H1 (cell line): Measurements from ENCODE around the gene ZNF175. TPM values are rescaled to one million over a fixed set of nuclear protein-coding genes. Genes with fewer than 3 reads are reported as not detected.

Experiments used
- CTCF ChIA-PET: fragments of 300-600 bp; sonication (Branson Sonifier 250); formaldehyde crosslinking; loops from one replicate; lab custom pipeline; 2021; ENCODE audit not compliant: partially characterized antibody; lab: Charles Lee
- POLR2A ChIA-PET: fragments of 300-600 bp; sonication (Branson Sonifier 250); formaldehyde crosslinking; loops from one replicate; lab custom pipeline; 2021; ENCODE audit warnings: inconsistent platforms; ENCODE audit not compliant: partially characterized antibody; lab: Charles Lee
- DNase-seq, 2 experiments: peaks; one replicate each; pipeline versions ENCODE4 v3.0.0 to v3.0.0-alpha.2; 2010 to 2022; ENCODE audit warnings: low spot score in 2 of 2, low read depth in 1 of 2, mixed read lengths in 1 of 2
- FAIRE-seq: peaks from 2 replicates; lab custom pipeline; 2011; peaks lifted over from hg19 to GRCh38; lab: Jason Lieb, UNC
- H2AFZ ChIP-seq: 2 replicates; pipeline ENCODE4 v1.8.1; 2012; ENCODE audit warnings: low read length, inconsistent platforms
- H2AK5ac ChIP-seq: 2 replicates; pipeline ENCODE4 v1.6.1; 2013; ENCODE audit warnings: low read depth, low read length
- H2BK120ac ChIP-seq: replicated peaks from 2 replicates; pipeline ENCODE3; 2013; ENCODE audit warnings: low read depth, low read length, inconsistent platforms
- H2BK12ac ChIP-seq: 2 replicates; pipeline ENCODE4 v1.6.1; 2013; ENCODE audit warnings: low read depth, low read length
- H2BK15ac ChIP-seq: 2 replicates; pipeline ENCODE4 v1.6.1; 2013; ENCODE audit warnings: low read length
- H2BK20ac ChIP-seq: 2 replicates; pipeline ENCODE4 v1.6.1; 2013; ENCODE audit warnings: low read length
- H2BK5ac ChIP-seq: 2 replicates; pipeline ENCODE4 v1.6.1; 2013; ENCODE audit warnings: low read depth, low read length
- H3K14ac ChIP-seq: 2 replicates; pipeline ENCODE4 v1.6.1; 2013; ENCODE audit warnings: inconsistent platforms; ENCODE audit not compliant: insufficient read length
- H3K18ac ChIP-seq: 2 replicates; pipeline ENCODE4 v1.6.1; 2013; ENCODE audit warnings: low read length; ENCODE audit errors: extremely low read depth
- H3K23ac ChIP-seq: 2 replicates; pipeline ENCODE4 v1.6.1; 2013; ENCODE audit warnings: inconsistent platforms; ENCODE audit not compliant: insufficient read length
- H3K23me2 ChIP-seq: 2 replicates; pipeline ENCODE4 v1.6.1; 2013; ENCODE audit warnings: low read depth, low read length
- H3K27ac ChIP-seq: 2 replicates; pipeline ENCODE4 v1.6.1; 2011; ENCODE audit warnings: low read depth, low read length, inconsistent platforms
- H3K27me3 ChIP-seq, 4 experiments: replicated peaks in 1 of 4; 1 replicate in 1 of 4; 2 replicates in 3 of 4; pipeline versions ENCODE4 v1.6.1 to v1.8.1; 2011 to 2013; ENCODE audit warnings: low read length in 3 of 4, mild to moderate bottlenecking in 3 of 4, inconsistent platforms in 2 of 4, mixed read lengths in 2 of 4, moderate library complexity in 1 of 4; ENCODE audit not compliant: control insufficient read depth in 3 of 4, insufficient read depth in 3 of 4; ENCODE audit errors: extremely low read depth in 1 of 4
- H3K36me3 ChIP-seq, 4 experiments: 2 replicates each; pipeline versions ENCODE4 v1.6.1 to v1.8.1; 2011 to 2013; ENCODE audit warnings: mild to moderate bottlenecking in 4 of 4, low read length in 3 of 4, moderate library complexity in 2 of 4, control low read depth in 1 of 4, inconsistent platforms in 1 of 4; ENCODE audit not compliant: insufficient read depth in 4 of 4, control insufficient read depth in 2 of 4
- H3K4ac ChIP-seq: replicated peaks from 2 replicates; pipeline ENCODE3; 2013; ENCODE audit warnings: low read length, low read depth, mixed read lengths, inconsistent platforms; ENCODE audit not compliant: insufficient read length
- H3K4me1 ChIP-seq, 4 experiments: replicated peaks in 1 of 4; 1 replicate in 1 of 4; 2 replicates in 3 of 4; pipeline versions ENCODE4 v1.6.1 to v1.8.1; 2011 to 2013; ENCODE audit warnings: low read length in 3 of 4, inconsistent platforms in 2 of 4, mixed read lengths in 1 of 4; ENCODE audit not compliant: insufficient read depth in 4 of 4, control insufficient read depth in 3 of 4
- H3K4me2 ChIP-seq, 2 experiments: 2 replicates each; pipeline versions ENCODE4 v1.6.1 to v1.8.1; 2011 to 2013; ENCODE audit warnings: low read depth in 2 of 2, low read length in 2 of 2, control low read depth in 1 of 2, inconsistent platforms in 1 of 2, mild to moderate bottlenecking in 1 of 2; ENCODE audit not compliant: insufficient read depth in 1 of 2
- H3K4me3 ChIP-seq, 4 experiments: fragments of 200-600, 300-600 bp in 1 of 4; sonication (generic), shearing (Covaris generic), sonication (Bioruptor Twin) in 1 of 4; 2 replicates each; pipeline versions ENCODE4 v1.5.1 to v1.8.1; 2011 to 2016; ENCODE audit warnings: low read length in 4 of 4, low read depth in 3 of 4, control low read depth in 2 of 4, inconsistent platforms in 2 of 4, mild to moderate bottlenecking in 2 of 4, mixed read lengths in 1 of 4, moderate library complexity in 1 of 4; ENCODE audit not compliant: insufficient read depth in 2 of 4; ENCODE audit errors: extremely low read depth in 1 of 4
- H3K56ac ChIP-seq: replicated peaks from 2 replicates; pipeline ENCODE3; 2013; ENCODE audit warnings: low read depth, mild to moderate bottlenecking, mixed read lengths, low read length, inconsistent platforms; ENCODE audit not compliant: insufficient read length
- H3K79me1 ChIP-seq: 2 replicates; pipeline ENCODE4 v1.6.1; 2013; ENCODE audit warnings: low read depth, low read length, control low read depth
- H3K79me2 ChIP-seq, 2 experiments: 2 replicates each; pipeline versions ENCODE4 v1.6.1 to v1.8.1; 2012 to 2013; ENCODE audit warnings: low read length in 2 of 2, mild to moderate bottlenecking in 2 of 2, inconsistent platforms in 1 of 2; ENCODE audit not compliant: insufficient read depth in 2 of 2, control insufficient read depth in 1 of 2
- H3K9ac ChIP-seq, 4 experiments: replicated peaks in 1 of 4; 1 replicate in 1 of 4; 2 replicates in 3 of 4; pipeline versions ENCODE4 v1.6.1 to v1.8.1; 2011 to 2013; ENCODE audit warnings: low read depth in 3 of 4, low read length in 3 of 4, control low read depth in 2 of 4, mild to moderate bottlenecking in 2 of 4, moderate library complexity in 2 of 4, inconsistent platforms in 1 of 4; ENCODE audit errors: extremely low read depth in 1 of 4
- H3K9me3 ChIP-seq, 2 experiments: 2 replicates each; pipeline versions ENCODE4 v1.6.1 to v1.8.1; 2012 to 2013; ENCODE audit warnings: mild to moderate bottlenecking in 2 of 2, moderate library complexity in 2 of 2, control low read depth in 1 of 2, inconsistent platforms in 1 of 2, low read depth in 1 of 2, low read length in 1 of 2, mixed read lengths in 1 of 2; ENCODE audit not compliant: insufficient read depth in 2 of 2
- H4K20me1 ChIP-seq, 2 experiments: replicated peaks in 1 of 2; 2 replicates each; pipeline versions ENCODE3 to v1.8.1; 2011 to 2013; ENCODE audit warnings: inconsistent platforms in 2 of 2, low read length in 2 of 2, mild to moderate bottlenecking in 1 of 2; ENCODE audit not compliant: insufficient read depth in 2 of 2, control insufficient read depth in 1 of 2
- H4K5ac ChIP-seq: 2 replicates; pipeline ENCODE4 v1.6.1; 2013; ENCODE audit warnings: low read length, low read depth, mixed read lengths, inconsistent platforms; ENCODE audit not compliant: insufficient read length
- H4K8ac ChIP-seq: 2 replicates; pipeline ENCODE4 v1.8.0; 2013; ENCODE audit warnings: mild to moderate bottlenecking, moderate library complexity, low read length, inconsistent platforms; ENCODE audit not compliant: insufficient read depth; ENCODE audit errors: extremely low read depth
- H4K91ac ChIP-seq: replicated peaks from 2 replicates; pipeline ENCODE3; 2013; ENCODE audit warnings: low read length, mixed read lengths, inconsistent platforms; ENCODE audit not compliant: insufficient read length
- ATF2 ChIP-seq: IDR thresholded peaks from 2 replicates; pipeline ENCODE4 v1.6.1; 2012; ENCODE audit warnings: low read length, inconsistent platforms
- CTCF ChIP-seq, 3 experiments: IDR thresholded peaks; 1 replicate in 2 of 3; 2 replicates in 1 of 3; pipeline versions ENCODE4 v1.5.1 to v1.6.1; 2011; ENCODE audit warnings: low read length in 3 of 3, mild to moderate bottlenecking in 3 of 3, inconsistent platforms in 2 of 3, low read depth in 1 of 3, moderate library complexity in 1 of 3; ENCODE audit not compliant: insufficient read depth in 1 of 3; ENCODE audit errors: control extremely low read depth in 1 of 3
- EGR1 ChIP-seq: IDR thresholded peaks from 2 replicates; pipeline ENCODE4 v1.6.1; 2011; ENCODE audit warnings: low read depth, low read length, borderline replicate concordance
- KDM4A ChIP-seq: IDR thresholded peaks from one replicate; pipeline ENCODE4 v1.7.1; 2012; ENCODE audit warnings: low read depth, mild to moderate bottlenecking, moderate library complexity, low read length, inconsistent platforms; ENCODE audit not compliant: severe bottlenecking
- POU5F1 ChIP-seq: IDR thresholded peaks from 2 replicates; pipeline ENCODE4 v1.6.1; 2011; ENCODE audit warnings: low read depth, mild to moderate bottlenecking, low read length, moderate library complexity
- RAD21 ChIP-seq, 2 experiments: IDR thresholded peaks in 1 of 2; conservative IDR thresholded peaks in 1 of 2; 2 replicates each; pipeline ENCODE4 v1.6.1; 2011; ENCODE audit warnings: low read depth in 2 of 2, low read length in 2 of 2, improper control_type of control experiment in 1 of 2, inconsistent platforms in 1 of 2, mild to moderate bottlenecking in 1 of 2, moderate library complexity in 1 of 2
- whole genome bisulfite sequencing, 2 experiments: shearing (Covaris generic) in 1 of 2; methylation state at CpG; one replicate each; pipeline versions ENCODE4 v1.1.6 to v1.1.7; 2013 to 2015; ENCODE audit warnings: low lambda C conversion rate in 2 of 2, mixed read lengths in 2 of 2, inconsistent platforms in 1 of 2, low coverage in 1 of 2, missing lambda C conversion rate in 1 of 2; ENCODE audit not compliant: insufficient replicate concordance in 2 of 2, insufficient coverage in 1 of 2, insufficient read length in 1 of 2; ENCODE audit errors: extremely low coverage in 1 of 2, missing lambda C conversion rate in 1 of 2; 5-methylcytosine and 5-hydroxymethylcytosine counted together
- polyA plus RNA-seq, 7 experiments: library from polyadenylated mRNA; depleted of rRNA in 3 of 7; stranded (reverse) in 5 of 7; unstranded in 2 of 7; fragments of >200 nt in 5 of 7; fragments of 200-250 nt in 2 of 7; gene quantifications; 1 replicate in 5 of 7; 2 replicates in 1 of 7; 4 replicates in 1 of 7; pipeline versions ENCODE4 v1.2.1 to v1.2.3, GENCODE V29; 2011 to 2013; ENCODE audit warnings: missing spikeins in 2 of 7, mixed read lengths in 2 of 7
- total RNA-seq: library from RNA; stranded (reverse); fragmentation: NEBNext Ultra II Directional; extraction: Animal tissue kit (Norgen Biotek cat#: 25700); gene quantifications from 2 replicates; pipeline ENCODE4 v1.2.1, GENCODE V29; 2021

Gene ZNF175
- total and polyA plus RNA-seq, 2 of the 8 experiments (the other 6 are each of a cell fraction or from before 2014, with no cell fraction given) = 1.7 to 11.1 TPM

- Histone ChIP-seq H2AK5ac (no peak overlapping the region), H3K23me2 (no peaks in the 10 kb centered on the region), H3K23ac (no peak overlapping the region), H2BK5ac (no peak overlapping the region), H3K4me1 (no peaks in the 10 kb centered on the region), H3K9ac (no peak overlapping the region), H3K4ac (no peak overlapping the region), H4K5ac (no peak overlapping the region), H3K27me3 (no peaks in the 10 kb centered on the region), H2AFZ (no peak overlapping the region), H3K4me3 (no peak overlapping the region), H3K27ac (no peak overlapping the region)
- FAIRE-seq = no peak
- peak in 1 of 2 experiments; percentile 24; a peak in 3 of 4 replicates for TF ChIP-seq RAD21 (IDR thresholded peaks at IDR 0.05 in 1 of 2, conservative IDR thresholded peaks at IDR 0.05 in 1 of 2; ENCODE audit: low read depth in 2 of 2, low read length in 2 of 2)
- TF ChIP-seq CTCF (IDR thresholded peaks at IDR 0.05; ENCODE audit: control extremely low read depth in 1 of 3, insufficient read depth in 1 of 3, low read depth in 1 of 3, low read length in 3 of 3) = peak in 2 of 3 experiments; percentile 19 to 49; a peak in 2 of 4 replicates
- TF ChIP-seq POU5F1 = no peak
- no peak for TF ChIP-seq EGR1
- TF ChIP-seq KDM4A = no peak
- TF ChIP-seq ATF2 = no peak
- TF ChIP-seq, all 59 proteins: peak for 2
- Histone ChIP-seq H2BK20ac (no peak overlapping the region), H4K8ac (no peak overlapping the region), H3K4me2 (no peak overlapping the region), H3K79me2 (no peaks in the 10 kb centered on the region), H2BK15ac (no peak overlapping the region), H2BK12ac (no peak overlapping the region), H3K79me1 (no peaks in the 10 kb centered on the region), H3K56ac (no peak overlapping the region), H4K20me1 (no peaks in the 10 kb centered on the region), H3K18ac (no peak overlapping the region), H3K14ac (no peak overlapping the region), H3K36me3 (no peaks in the 10 kb centered on the region), H4K91ac (no peak overlapping the region), H3K9me3 (peaks cover 41 to 58% of the 10 kb centered on the region in 2 experiments), H2BK120ac (no peak overlapping the region)
- DNase-seq = no peak
- WGBS, 2 experiments = 26% methylated on average over 5 of the region's 5 CpGs; no CpG with 5 or more reads in 1 of the 2 experiments
- ChIA-PET CTCF (interaction anchor here (0.7 to 2.6 kb wide), 10 partner anchors 10 to 164 kb away, joined by 3 to 9 read pairs (median 4); no protein-coding TSS in a partner anchor), POLR2A (no interaction called here)
Measured at GRCh38 chr19:51637362-51637978, 66.4 kb downstream of the ZNF175 start.
